Thoracic aorta (tissue), 2 donors: Measurements from ENCODE around the gene CWF19L2. TPM values are rescaled to one million over a fixed set of nuclear protein-coding genes. Genes with fewer than 3 reads are reported as not detected.

Experiments
- ATAC-seq: fragments of 150-250 bp; one replicate; pipeline ENCODE4 v1.8.0; 2017; ENCODE audit warnings: low read depth; ENCODE audit not compliant: insufficient number of reproducible peaks, low FRiP score
- DNase-seq: peaks from one replicate; pipeline ENCODE4 v3.0.0-alpha.2; 2020; ENCODE audit warnings: low spot score
- H3K27ac ChIP-seq, 2 donors: fragments of 200-600 bp; sonication (generic); 1 replicate in 1 of 2; 2 replicates in 1 of 2; pipeline ENCODE4 v1.5.1; 2016; ENCODE audit warnings: mild to moderate bottlenecking in 2 of 2, moderate library complexity in 2 of 2
- H3K27me3 ChIP-seq: fragments of 200-600 bp; sonication (generic); replicated peaks from 2 replicates; pipeline ENCODE4 v1.6.0; 2016; ENCODE audit warnings: mild to moderate bottlenecking; ENCODE audit not compliant: insufficient read depth
- H3K36me3 ChIP-seq: fragments of 200-600 bp; sonication (generic); one replicate; pipeline ENCODE4 v1.5.1; 2016
- H3K4me1 ChIP-seq, 2 donors: fragments of 200-600 bp; sonication (generic); 1 replicate in 1 of 2; 2 replicates in 1 of 2; pipeline versions ENCODE4 v1.5.1 to v1.6.0; 2016; ENCODE audit warnings: low read depth in 2 of 2, mild to moderate bottlenecking in 1 of 2; ENCODE audit not compliant: control insufficient read depth in 1 of 2
- H3K4me3 ChIP-seq: fragments of 200-600 bp; sonication (generic); 2 replicates; pipeline ENCODE4 v1.5.1; 2016; ENCODE audit warnings: mild to moderate bottlenecking
- H3K9me3 ChIP-seq: fragments of 200-600 bp; sonication (generic); 2 replicates; pipeline ENCODE4 v1.5.1; 2016
- CTCF ChIP-seq: fragments of 200-600 bp; sonication (generic); IDR thresholded peaks from one replicate; pipeline ENCODE4 v1.5.1; 2019; ENCODE audit warnings: antibody characterized with exemption
- total RNA-seq, 2 donors: library from RNA; depleted of rRNA; stranded (reverse); fragments of >200 nt; gene quantifications; one replicate each; pipeline versions ENCODE4 v1.1.0 to v1.2.3, GENCODE V29; 2016

Gene CWF19L2
- total RNA-seq, 2 donors from 2014 or later: 21.0 to 23.3 TPM

GRCh38 chr11:107359701-107360100 is 97.9 kb downstream of the CWF19L2 start:
- H3K27ac ChIP-seq: no peak overlapping the region
- TF ChIP-seq CTCF: no peak
- H3K36me3 ChIP-seq: no peaks in the 10 kb centered on the region
- no peak for ATAC-seq
- no peaks in the 10 kb centered on the region for H3K9me3 ChIP-seq
- H3K4me3 ChIP-seq: no peak overlapping the region
- H3K27me3 ChIP-seq: no peaks in the 10 kb centered on the region
- no peaks in the 10 kb centered on the region for H3K4me1 ChIP-seq
- no peak for DNase-seq

- Histone ChIP-seq H3K27ac (no peak overlapping the region), H3K4me1 (no peaks in the 10 kb centered on the region), H3K27me3 (no peaks in the 10 kb centered on the region), H3K4me3 (no peak overlapping the region), H3K9me3 (no peaks in the 10 kb centered on the region), H3K36me3 (no peaks in the 10 kb centered on the region)
- ATAC-seq (no peak), DNase-seq (no peak)
- TF ChIP-seq CTCF: no peak
Measured at GRCh38 chr11:107357877-107358276, 99.7 kb downstream of the CWF19L2 start.

- DNase-seq (no peak), ATAC-seq (no peak)
- H3K4me3 ChIP-seq: no peak overlapping the region
- no peaks in the 10 kb centered on the region for H3K36me3 ChIP-seq
- H3K27me3 ChIP-seq: no peaks in the 10 kb centered on the region
- no peak overlapping the region for H3K27ac ChIP-seq
- no peaks in the 10 kb centered on the region for H3K4me1 ChIP-seq
- no peaks in the 10 kb centered on the region for H3K9me3 ChIP-seq
- no peak for TF ChIP-seq CTCF
Measured at GRCh38 chr11:107354780-107355179, 102.8 kb downstream of the CWF19L2 start.

- DNase-seq (no peak), ATAC-seq (no peak)
- no peaks in the 10 kb centered on the region for H3K9me3 ChIP-seq
- no peak for TF ChIP-seq CTCF
- H3K36me3 ChIP-seq: peaks cover 6% of the 10 kb centered on the region
- no peak overlapping the region for H3K27ac ChIP-seq
- no peak overlapping the region for H3K4me3 ChIP-seq
- no peaks in the 10 kb centered on the region for H3K4me1 ChIP-seq
- H3K27me3 ChIP-seq: no peaks in the 10 kb centered on the region
Measured at GRCh38 chr11:107337917-107338316, 119.7 kb downstream of the CWF19L2 start.

GRCh38 chr11:107331728-107332127 is 125.9 kb downstream of the CWF19L2 start:
- Histone ChIP-seq H3K27ac (no peak overlapping the region), H3K4me3 (no peak overlapping the region), H3K27me3 (no peaks in the 10 kb centered on the region), H3K36me3 (peaks cover 8% of the 10 kb centered on the region), H3K4me1 (no peaks in the 10 kb centered on the region), H3K9me3 (no peaks in the 10 kb centered on the region)
- no peak for DNase-seq
- TF ChIP-seq CTCF: no peak
- no peak for ATAC-seq
